Measurements from ENCODE around the gene DLST.
"Not testable (repeated sequence)": the region's sequence is repeated elsewhere in the genome, so short reads cannot be mapped to it uniquely, and the experiment has no call there.

DLST gene

DNA sequence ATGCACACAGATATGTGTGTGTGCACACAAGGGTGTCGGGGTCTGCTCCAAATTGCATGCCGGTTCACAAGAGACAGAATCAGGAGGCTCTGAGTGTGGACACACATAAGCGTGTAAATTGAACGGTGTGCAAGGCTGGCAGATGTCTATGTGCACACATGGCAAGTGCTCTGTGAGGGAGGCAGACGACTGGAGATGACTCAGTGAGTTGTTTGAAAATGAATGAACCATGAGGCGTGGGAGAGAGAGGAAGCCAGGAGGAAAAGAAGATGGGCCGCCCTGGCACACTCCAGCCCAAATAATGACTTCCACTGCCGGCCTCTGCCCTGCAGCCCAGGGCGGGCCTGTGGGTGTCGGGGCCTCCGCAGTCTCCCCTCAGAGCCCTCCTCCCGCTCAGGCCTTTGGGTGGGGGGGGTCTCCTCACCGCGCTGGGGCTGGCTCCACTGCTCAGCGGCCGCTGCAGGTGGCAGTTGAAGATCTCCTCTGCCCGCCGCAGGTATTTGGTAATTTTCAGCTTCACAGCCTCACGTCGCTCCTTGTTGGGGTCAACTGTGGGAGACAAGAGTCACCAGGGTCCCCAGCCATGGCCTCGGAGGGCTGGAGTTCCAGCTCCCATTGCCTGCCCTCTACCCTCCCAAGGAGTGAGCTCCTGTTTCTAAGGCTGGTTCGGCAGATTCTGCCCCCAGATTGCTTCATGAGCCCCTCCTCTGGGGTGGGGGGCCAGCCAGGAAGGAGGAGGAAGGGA is 37.9 kb downstream of the DLST start:
- no peak for DNase-seq

DNA sequence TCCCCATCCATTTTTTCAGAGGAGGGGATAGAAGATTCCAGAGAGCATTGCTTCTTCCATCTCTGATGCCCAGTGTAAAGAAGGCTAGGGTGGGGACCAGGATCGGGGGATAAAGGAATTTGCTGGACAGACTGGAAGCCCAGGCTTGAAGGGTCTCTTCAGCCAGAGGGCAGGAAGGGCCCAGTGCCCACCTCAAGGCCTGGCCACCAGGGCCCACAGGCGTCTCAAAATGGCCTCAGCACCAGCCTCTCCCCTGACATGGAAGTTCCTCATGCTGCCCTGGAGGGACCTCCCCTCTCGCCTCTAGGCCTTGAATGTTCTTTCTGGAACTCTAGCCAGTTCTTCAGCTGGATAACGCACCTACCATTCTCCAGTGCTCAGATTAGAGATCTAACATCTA is 38.6 kb downstream of the DLST start:
- DNase-seq = no peak

DNA sequence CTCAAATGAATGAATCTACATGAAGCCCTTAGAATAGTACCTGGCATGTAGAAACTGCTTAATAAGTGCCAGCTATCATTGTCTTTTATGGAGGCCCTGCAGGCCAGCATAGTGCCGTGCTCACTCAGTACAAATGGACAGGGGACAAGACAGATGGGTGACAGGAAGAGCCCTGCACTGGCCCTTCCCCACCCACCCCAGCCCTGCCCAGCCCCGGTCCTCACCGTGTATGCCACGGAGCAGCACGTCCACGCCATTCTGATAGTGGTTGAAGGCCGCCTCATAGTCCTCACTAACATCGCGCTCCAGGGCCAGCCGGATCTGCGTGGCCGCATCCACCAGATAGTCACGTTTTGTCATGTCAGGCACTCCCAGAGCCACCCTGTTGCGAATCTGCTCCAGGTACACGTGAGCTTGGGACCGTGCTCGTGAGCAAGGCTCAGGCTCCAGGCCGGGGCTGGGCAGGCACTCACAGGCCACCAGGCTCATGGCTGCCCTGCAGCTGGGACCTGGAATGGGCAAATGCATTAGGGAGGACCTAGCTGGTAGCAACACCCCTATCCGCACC is 39.4 kb downstream of the DLST start:
- no peak for DNase-seq

DNA sequence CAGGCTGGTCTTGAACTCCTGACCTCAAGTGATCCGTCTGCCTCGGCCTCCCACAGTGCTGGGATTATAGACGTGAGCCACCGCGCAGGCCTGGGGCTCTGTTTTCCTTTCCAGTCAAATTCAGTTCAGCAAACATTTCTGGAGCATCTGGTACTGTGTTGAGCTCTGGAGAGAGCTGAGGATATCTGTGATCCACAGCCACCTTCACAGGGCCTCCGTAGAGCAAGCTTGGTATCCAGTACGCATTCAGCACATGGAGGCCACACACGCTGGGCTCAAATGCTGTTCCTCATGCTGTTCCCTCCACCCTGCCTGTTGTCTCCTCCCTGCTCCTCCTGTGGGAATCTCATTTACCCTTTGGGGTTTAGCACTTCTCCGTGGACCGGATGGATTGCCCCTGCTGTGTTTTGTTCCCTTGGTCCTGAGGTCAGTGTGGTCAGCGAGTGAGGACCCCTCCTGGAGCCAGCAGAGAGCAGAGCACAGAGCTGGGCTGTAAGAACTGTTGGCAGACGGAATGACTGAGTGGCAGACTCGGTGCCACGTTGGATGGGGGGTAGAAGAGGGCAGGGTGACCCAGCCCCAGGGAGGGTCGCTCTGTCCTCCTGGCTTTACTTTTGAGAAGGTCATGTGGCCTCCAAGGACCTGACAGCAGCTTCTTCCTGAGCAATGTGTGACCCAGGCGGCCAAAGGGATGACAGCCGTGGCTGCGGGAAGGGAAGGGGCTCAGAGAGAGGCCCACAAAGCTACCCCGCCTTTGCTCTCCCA is 40.5 kb downstream of the DLST start:
- no peak for DNase-seq

DNA sequence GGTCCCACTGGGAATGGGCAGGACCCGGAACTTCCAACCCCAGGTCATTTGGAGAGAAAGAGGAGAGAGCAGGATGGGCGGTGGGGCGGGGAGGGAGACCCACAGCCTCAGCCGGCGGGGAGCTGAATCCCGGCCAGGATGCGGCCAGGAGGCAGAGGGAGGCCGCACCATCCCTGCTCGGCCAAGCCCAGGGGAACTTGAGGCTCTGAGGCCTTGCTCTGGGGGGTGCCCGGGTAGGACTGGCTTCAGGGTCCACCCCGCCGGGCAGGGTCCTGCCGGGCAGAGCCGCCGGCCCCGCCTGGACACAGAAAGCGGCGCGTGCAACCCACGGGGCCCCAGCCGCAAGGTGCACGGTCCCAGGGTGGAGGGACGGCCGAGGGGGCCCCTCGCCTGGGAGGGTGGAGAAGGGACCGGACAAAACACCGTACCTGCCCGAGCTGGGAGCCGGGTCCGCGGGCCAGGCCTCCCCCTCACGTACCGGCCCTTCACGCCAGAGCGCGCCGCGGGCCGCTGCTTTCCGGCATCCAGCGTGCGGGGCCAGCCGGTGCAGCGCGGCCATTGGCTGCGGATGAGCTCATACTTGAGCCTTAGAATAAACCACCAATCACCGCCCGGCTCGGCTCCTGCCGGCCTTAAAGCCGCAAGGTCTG is 41.2 kb downstream of the DLST start, which contains the start of gene RPS6KL1:
RPS6KL1 (minus strand) TSS at position 509 of the 650 bp plus-strand sequence. CDS start 1,719 bp downstream, outside the sequence.
- DNase-seq = no peak

DNA sequence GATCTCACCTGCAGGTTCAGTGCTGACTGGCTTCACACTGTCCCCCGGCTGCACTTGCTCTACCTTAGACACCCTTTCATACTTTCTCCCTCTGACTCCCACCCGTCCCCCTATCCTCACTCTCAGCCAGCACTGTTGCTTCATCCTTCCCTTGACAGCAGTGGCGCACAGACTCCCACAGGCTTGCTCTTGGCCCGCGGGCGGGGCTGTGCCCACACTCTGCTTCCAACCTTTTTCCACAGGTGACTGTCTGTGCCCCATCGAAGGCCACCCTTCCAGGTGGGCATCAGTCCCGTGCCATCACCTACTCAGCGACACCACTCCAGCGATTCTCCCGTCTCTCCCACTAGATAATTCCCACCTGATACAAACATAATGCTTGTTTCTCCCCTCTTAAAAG is 42.3 kb downstream of the DLST start:
- no peak for DNase-seq

DNA sequence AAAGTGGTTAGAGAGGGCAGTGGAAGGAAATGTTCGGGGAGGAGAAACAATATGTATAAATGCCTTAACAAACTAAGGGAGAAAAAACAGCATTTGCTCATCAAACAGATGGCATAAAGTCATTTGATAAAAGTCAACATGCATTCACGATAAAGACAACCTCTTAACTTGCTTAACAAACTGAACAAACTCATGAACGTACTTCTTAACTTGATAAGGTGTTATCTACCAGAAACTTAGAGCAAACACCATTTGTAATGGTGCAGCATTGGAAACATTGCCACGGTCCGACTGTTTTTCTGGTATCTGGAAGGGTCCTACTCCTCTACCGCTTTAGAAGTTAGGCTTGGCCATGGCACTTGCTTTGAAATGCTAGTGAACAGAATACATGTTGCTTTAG is 45.5 kb downstream of the DLST start:
- DNase-seq = no peak

DNA sequence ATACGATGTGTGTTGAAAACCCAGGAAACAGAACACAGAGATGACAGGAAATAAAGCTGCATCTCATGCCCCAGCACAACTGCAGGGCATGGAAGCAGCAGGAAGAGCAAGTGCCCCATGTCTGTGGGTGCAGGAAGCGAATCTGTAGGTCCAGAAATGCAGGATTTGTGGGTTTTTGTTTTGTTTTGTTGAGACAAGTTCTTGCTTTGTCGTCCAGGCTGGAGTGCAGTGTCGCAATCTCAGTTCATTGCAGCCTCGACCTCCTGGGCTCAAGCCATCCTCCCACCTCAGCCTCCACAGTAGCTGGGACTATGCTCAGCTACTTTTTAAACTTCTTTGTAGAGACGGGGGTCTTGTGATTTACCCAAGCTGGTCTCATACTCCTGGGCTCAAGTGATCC is 47.5 kb downstream of the DLST start:
- DNase-seq = no peak

DNA sequence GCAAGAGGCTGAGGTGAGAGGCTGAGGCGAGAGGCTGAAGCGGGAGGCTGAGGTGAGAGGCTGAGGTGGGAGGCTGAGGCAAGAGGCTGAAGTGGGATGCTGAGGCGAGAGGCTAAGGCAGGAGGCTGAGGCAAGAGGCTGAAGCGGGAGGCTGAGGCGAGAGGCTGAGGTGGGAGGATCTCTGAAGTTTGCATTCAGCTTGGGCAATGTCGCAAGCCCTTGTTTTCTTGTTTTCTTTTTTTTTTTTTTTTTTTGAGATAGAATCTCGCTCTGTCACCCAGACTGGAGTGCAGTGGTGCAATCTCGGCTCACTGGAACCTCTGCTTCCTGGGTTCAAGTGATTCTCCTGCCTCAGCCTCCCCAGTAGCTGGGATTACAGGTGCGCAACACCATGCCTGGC is 50.0 kb downstream of the DLST start:
- DNase-seq = not testable (repeated sequence)

DNA sequence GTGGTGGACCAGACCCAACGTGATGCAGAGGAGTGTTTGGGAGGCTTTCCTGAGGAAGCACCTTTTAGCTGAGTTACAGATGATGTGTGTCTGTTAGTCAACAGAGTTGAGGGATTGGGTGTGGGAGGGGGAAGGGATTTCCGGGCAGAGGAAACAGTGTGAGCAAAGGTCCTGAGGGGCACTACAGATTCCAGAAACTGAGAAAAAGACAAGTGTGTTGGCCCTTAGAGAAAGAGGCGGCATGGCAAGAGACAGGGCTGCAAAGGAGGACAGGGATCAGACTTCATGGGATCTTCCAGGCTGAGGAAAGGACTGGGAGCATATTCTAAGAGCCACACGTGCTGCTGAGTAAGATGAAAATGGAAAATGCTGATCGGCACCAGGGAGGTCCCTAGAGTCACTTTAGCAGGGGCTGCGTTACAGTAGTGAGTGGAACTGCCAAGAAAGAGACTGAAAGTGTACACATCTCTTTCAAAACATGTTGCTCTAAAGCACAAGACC is 50.7 kb downstream of the DLST start:
- DNase-seq = no peak

DNA sequence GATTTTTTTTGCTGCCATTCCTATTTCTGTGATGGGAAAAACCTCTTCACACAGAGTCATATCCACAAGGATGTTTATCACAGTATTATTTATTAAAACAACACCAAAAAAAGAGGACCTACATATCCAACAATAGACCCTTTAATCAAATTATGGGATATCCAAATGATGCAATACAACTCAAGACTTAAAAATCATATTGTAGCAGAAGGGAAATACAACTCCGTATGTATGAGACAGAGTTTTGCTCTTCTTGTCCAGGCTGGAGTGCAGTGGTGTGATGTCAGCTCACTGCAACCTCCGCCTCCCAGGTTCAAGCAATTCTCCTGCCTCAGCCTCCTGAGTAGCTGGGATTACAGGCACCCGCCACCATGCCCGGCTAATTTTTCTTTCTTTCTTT is 51.2 kb downstream of the DLST start:
- DNase-seq = not testable (repeated sequence)

DNA sequence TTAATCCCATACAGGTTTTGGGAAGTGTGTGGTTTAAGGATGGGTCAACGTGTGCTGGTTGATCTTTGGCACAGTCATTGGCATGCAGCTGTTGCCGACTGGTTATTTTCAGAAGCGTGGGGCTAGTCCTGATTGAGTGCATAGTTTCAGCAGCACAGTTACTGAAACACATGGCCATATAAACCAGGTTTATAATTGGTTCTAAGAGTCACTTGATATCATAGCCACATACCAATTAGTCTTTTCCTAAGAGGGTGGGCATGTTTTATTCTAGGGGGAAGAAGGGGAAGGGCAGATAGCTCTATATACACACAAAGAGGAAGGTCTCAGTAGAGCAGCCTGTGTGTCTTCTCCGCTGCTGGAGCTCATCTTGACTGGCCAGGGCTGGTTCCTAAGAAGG is 52.3 kb downstream of the DLST start:
- no peak for DNase-seq

DNA sequence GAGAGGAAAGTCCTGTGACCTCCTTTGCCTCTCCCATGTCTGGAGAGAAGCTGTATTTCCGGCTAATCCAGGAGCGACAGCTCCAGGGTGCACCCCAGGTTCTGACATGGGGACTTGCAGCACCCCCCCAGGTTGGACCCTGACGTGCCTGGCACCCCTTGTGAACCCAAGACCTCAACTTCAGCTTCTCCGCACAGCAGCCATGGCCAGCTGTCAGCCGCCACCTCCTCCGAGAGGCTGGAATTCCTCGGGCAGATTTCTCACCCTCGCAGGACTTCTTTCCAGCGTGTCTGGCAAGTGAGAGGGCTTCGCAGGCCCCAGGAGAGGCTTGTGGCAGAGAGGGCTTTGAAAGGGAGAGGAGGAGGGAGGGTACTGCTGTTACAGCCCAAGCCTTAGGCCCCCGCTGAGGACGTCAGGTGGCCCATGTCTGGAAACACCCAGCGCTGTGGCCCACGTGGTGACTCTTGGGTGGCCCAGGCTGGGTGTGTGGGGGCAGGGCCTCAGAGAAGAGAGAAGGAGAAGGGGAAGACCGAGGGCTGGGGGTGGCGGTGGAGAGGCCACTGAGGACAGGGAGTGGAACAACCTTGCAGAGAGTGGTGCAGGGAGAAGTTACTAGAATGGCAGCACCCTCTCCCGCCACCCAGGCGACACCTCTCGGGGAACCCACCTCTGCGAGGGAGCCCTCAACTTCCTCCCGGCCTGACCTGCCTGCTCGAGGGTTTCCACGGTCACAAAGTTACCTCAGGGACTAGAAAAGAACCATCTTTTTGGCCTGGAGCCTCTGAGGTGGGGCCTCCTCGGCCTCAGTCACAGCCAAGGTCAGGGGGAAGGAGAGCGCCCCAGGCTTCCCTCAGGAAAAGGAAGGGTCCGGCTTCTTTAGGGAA is 53.0 kb downstream of the DLST start:
- no peak for DNase-seq

DNA sequence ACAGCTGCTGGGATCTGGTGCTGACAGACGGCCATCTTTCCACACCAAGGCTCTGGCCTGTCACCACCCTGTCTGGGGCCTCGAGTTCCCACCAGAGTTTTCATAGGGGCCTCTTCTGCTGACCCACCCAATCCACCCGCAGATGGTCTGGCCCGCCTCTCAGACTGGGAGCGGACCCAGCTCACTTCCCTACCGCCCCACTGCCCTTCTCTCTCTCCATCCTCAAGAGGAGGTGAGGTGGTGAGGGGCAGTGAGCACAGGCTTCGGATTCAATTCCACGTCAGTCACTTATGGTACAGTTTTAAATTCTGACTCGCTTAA is 53.6 kb downstream of the DLST start:
- DNase-seq = no peak

DNA sequence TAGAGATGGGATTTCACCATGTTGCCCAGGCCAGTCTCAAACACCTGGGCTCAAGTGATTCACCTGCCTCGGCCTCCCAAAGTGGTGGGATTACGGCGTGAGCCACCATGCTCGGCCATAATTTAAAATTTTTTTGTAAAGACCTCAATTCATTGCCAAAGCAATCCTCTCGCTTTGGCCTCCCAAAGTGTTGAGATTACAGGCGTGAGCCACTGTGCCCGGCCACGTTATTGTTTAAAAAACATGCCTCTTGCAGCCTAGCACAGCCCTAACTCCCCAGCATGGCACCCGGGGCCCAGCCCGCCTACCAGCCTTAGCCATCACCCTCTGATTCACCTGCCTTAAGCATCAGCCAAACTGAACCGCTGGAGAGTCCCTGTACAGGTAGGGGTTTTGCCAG is 54.4 kb downstream of the DLST start:
- no peak for DNase-seq

DNA sequence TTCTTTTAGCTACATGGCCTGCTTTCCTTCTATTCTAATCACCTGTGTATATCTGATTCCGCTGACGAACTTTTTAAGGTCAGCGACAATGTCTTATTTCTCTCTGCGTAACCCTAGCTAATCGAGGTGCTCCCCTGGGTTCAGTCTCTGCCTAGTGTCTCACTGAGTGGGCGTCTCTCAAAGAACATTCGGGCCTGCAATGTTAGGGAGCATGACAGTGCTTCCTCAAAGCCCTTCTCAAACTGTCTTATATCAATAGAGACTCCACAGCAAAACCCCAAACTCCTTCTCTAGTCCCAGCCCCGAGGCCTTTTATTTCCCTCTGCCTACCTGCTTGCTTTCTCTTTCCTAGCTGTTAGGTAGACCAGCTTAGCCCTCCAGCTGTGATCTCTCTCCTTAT is 55.0 kb downstream of the DLST start:
- no peak for DNase-seq

DNA sequence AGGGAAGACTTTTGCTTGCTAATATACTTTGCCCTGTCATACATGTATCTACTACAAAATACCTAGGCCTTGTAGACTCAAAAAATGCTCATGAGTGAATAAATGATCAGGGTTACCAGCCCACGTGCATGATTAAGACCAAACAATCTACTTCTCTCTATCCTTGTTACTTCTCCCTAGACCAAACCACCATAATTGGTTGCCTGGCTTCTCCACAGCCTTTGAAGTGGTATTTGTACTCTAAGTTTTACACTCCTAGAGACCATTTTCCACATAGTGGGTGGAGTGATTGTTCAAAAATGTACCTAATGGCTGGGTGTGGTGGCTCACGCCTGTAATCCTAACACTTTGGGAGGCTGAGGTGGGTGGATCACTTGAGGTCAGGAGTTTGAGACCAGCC is 55.5 kb downstream of the DLST start:
- no peak for DNase-seq

DNA sequence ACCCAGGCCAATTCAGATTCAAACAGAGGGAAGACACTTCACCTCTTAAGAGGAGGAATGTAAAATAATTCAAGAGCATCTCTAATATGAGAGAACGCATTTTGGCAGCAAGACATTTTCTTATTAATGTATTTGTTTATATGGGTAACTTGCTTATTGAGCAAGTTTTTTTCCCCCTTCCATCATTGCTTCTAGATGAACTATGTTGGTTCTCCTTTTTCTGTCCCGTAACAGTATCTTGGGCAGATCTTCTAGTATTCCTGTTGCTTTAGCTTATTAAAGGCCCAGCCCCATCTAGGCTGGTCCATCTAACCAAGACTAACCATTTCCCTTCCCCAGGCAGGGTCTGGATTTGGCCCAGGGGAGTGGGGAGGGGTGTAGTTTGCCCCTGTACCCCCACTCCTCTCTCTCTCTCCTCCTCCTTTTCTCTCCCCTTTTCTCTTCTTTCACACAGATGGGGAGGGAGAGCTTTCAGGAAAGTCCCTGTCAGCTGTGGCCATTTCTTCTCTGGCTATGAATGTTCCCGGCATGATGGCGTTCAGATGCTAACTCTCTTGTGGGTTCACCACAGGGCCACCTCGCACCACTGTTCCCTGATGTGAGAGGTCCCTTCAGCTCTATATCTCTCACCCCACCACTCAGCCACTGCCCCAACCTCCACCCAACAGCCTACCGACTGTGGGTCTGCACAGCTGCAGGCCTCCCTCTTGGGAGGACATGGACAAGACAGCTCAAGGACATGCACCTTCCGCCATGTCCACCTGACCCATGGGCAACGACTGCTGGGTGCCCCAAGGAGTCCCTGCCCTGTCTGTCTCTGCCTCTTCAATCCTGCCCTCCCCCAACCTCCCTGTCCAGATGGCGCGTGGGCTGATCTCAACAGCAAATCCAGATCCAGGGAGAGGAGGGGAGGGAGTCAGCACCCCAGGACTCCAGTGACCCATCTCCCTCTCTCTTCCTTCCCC is 57.1 kb downstream of the DLST start:
- no peak for DNase-seq

DNA sequence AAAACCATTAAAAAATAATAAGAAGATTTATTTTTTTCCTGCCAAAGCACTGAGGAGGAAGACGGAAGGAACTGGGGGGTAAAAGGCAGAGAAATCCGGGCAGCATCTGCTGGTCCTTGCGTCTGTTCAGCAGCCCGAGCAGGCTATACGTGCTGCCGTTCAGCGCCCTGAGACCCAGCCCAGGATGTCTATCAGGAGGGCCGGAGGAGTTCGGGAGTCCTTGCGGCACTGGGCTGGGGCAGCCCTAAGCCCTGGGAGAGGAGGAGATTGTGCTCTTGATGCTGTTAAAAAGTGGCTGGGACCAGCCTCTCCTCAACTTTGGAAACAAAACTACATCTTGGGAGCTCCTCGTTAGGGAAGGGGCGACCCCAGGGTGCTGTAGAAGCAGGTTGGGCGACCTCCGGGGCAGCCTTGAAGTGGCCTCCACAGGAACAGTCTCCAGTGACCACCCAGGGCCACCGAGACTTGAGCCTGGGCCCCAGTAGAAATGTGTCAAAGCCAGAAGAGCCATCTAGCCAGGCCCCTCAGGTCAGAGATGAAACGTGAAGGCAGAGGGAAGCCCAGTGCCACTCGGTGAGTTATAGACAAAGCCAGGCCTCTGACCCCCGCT is 59.3 kb downstream of the DLST start:
- DNase-seq = no peak

DNA sequence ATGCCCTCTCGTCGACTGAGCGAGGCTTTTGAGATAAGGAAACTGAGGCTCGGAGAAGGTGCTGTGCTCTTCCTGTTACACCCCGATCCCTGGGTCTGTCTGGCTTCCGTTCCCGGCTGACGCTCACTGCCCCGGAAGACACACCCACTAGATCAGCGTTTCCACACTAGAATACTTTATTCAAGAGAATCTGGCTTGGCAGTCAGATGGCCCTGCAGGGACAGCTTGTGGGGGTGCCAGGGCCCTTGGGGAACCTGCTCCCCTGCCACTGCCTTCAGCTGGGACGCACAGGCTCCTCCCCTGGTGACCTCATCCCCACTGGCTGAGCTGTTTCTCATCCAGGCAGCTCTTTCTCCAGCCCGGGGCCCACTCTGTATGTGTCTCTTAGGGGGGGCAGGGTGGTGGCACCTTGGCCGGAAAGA is 60.0 kb downstream of the DLST start:
- no peak for DNase-seq

DNA sequence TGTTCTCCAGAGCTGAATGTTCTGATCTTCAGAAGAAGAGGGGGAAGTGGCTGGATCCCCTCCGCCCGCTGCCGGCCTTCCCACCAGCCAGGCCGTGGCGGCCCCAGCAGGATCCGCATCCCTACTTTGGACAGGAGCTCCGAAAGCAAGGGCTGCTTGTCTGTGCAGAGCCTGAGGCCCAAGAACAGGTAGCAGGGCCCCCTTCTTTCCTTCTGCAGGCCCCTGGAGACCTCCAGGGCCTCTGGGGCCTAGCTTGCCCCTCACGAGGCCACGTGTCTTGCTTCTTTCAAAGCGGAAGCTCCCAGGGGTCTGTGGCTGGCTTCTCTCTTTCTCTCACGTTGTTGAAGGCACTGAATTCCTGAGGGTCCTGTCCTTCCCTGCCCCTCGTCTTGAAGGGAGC is 60.5 kb downstream of the DLST start:
- no peak for DNase-seq

All from SIG-M5 (cell line).